Measurements from ENCODE around the gene SETBP1. TPM values are rescaled to one million over a fixed set of nuclear protein-coding genes. Genes with fewer than 3 reads are reported as not detected.

Gene SETBP1
- total and polyA plus RNA-seq, 2 of the 8 experiments (the other 6 are each of a cell fraction or from before 2014, with no cell fraction given), result 2.0 to 6.5 TPM

DNA sequence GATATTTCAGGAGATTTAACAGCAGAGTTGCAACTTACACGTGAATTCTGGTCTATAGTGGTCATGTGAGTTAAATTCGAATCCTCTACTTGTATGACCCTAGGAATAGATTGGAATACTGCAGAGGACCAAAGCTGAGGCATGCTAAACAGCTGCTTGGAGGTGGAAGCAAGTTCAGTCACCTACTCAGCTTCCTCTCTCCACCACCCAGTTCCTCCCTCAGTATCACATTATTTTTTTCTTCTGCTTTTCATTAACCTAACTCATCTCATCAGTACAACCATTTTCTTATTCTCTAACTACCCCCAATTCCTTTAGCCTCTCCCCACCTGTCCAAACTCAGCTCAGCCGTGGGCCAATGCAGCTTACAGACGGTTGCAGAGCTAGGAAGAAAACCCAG, 385.5 kb downstream of the SETBP1 start (continued):
- no peak for TF ChIP-seq ATF2 (IDR thresholded peaks at IDR 0.05; ENCODE audit: low read length)
- no peak for TF ChIP-seq BRCA1 (IDR thresholded peaks at IDR 0.05; ENCODE audit: low read depth, low read length)
- TF ChIP-seq, protein P1, sequence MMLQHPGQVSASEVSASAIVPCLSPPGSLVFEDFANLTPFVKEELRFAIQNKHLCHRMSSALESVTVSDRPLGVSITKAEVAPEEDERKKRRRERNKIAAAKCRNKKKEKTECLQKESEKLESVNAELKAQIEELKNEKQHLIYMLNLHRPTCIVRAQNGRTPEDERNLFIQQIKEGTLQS (IDR thresholded peaks at IDR 0.05; ENCODE audit: insufficient read depth, low read depth, low read length), result no peak
- TF ChIP-seq FOSL1 (IDR thresholded peaks at IDR 0.05; ENCODE audit: insufficient read depth, low read depth, low read length), result no peak
- TF ChIP-seq TCF12 (IDR thresholded peaks at IDR 0.05; ENCODE audit: low read depth, low read length), result no peak
- TF ChIP-seq TAF1 (IDR thresholded peaks at IDR 0.05; ENCODE audit: low read depth, low read length), result no peak
- TF ChIP-seq KDM4A (IDR thresholded peaks at IDR 0.05; ENCODE audit: low read depth, low read length, severe bottlenecking), result no peak

All from H1 (cell line).